A549 treated with GW870086 at 1 μM for 4 hours (cell line): Measurements from ENCODE around the gene LMBR1L. TPM values are rescaled to one million over a fixed set of nuclear protein-coding genes. Genes with fewer than 3 reads are reported as not detected.

Source experiments
- total RNA-seq: library from RNA; stranded (reverse); fragments of 200-300 nt; extraction: Qiagen RNA extraction; gene quantifications from 5 replicates; pipeline ENCODE4 v1.2.3, GENCODE V29; 2022; ENCODE audit warnings: low read depth

Gene LMBR1L, protein sequence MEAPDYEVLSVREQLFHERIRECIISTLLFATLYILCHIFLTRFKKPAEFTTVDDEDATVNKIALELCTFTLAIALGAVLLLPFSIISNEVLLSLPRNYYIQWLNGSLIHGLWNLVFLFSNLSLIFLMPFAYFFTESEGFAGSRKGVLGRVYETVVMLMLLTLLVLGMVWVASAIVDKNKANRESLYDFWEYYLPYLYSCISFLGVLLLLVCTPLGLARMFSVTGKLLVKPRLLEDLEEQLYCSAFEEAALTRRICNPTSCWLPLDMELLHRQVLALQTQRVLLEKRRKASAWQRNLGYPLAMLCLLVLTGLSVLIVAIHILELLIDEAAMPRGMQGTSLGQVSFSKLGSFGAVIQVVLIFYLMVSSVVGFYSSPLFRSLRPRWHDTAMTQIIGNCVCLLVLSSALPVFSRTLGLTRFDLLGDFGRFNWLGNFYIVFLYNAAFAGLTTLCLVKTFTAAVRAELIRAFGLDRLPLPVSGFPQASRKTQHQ
- total RNA-seq: 11.9 to 19.3 TPM (median 15.0 TPM) in 5 replicates

DNA sequence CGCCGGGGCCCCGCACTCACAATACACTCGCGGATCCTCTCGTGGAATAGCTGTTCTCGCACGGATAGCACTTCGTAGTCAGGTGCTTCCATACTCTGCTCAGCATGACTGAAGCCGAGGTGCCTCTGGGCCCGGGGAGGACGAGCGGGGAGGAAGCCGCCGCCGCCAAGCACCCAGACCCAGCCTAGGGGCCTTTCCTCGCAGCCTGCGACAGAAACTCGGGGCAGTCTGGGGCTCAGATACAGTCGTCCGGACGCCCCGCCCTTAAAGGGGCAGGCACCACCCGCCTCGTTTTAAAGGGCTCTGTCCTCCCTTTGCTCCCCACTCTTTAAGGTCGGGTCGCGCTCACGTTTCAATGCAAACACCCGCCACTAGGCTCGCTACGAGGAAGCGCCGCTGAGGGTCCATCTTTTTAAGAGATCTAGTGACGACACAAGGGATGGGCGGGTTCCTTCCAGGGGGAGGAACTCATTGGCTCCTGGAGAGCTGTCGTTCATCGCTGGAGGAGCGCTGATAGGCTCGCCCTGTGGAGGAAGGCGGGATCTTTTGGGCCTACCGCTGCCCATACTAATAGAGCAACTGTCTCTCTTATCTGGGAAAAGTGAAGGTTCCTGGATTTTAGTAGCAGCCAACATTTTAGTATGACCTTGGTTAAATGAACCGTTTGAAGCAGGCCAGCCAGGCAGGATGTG, at the start of gene LMBR1L:
Gene LMBR1L (minus strand): TSS at position 384 of the 692 bp plus-strand sequence. CDS start 292 bp downstream, at position 92.

GRCh38 chr12:49131051-49131893, 20.6 kb upstream of the LMBR1L start, which contains the start of gene TUBA1B:
TUBA1B (minus strand) TSS chr12:49131395; CDS start chr12:49131300, 95 bp downstream.

DNA sequence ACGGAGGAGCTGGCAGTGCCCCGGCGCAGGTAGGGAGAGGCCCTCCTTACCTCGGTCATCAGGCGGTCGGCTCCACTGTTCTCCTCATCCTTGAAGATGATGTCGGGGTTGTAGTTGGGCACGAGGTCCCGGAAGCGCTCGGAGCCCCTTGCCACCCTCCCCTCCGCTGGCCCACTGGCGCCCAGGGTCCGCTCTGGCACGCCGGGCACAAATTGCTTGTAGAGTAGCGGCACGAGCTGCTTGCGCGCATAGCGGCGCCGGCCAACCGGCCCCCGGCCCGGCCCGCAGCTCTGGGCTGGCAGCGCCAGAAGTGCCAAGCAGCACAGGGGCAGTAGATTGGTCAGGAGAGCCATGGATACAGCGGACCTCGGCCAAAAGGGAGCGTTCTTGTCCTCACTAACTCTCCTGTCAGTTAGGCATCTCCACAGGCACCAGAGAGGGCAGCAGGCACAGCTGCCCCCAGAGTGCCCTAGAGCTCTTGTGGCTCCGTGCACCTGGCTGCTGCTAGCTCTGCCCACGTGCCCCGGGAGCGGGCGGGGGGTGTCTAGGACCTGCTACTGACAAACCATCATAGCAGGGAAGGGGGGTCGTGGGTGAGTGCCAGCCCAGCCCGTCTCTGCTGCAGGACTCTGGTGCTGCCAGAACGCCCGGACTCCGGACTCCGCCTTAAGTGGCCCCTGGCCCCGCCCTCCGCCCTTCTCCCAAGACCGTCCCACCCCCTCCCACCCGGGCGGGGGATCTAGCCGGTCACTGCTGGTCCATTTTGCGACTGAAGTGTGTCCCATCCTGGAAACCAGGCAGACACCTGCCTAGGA, 16.3 kb downstream of the LMBR1L start, which contains the start of gene DHH:
Gene DHH (minus strand): TSS at position 642 of the 815 bp plus-strand sequence. CDS start 289 bp downstream, at position 353.

DNA sequence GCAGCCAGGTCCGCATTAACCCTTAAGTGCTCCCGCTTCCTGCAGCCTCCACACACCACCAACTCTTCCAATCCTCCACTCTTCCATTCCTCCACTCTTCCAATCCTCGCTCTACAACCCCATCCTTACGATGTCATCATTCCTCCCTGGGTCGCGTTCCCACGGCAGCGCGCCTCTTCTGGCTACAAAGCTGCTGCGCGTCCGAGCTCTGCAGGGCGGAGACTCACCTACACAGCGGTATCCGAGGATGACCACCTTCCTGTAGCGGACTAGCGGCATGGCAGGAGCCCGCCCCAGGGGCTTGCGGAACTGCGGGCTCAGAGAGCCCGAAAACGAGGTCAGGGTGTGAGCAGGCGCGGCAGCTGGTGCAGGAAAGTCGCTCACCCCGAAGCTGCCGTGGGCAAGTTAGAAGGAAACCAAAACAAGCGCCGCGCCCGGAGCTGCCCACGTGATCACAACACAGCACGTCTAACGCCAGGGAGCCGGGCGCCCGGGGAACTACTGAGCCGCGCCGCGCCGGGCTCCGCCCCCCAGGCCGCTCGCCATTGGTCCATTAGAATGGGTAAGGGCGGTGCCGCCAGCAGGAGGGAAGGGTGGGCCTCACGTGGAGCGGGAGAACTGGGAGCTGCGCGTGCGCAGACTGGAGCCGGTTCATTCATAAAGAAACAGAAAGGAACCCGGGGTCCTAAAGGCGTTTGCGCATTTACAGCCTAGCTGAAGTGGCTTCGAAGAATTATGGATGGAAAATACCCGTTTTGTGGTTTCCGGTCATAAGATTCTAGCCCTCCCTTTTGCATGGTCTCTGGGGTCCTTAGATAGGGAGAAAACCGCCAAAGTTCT, 40.9 kb downstream of the LMBR1L start, which contains the start of gene RHEBL1:
Gene RHEBL1 (minus strand): TSS at position 473 of the 840 bp plus-strand sequence. CDS start 194 bp downstream, at position 279.

GRCh38 chr12:49060237-49061156, 50.1 kb downstream of the LMBR1L start, which contains the start of gene KMT2D:
KMT2D (minus strand) TSS chr12:49060794; CDS start chr12:49055324, 5,470 bp downstream.

Other genes starting within 250 kb of the LMBR1L start
- gene RND1, start 245.0 kb downstream of the LMBR1L start, total RNA-seq: 4.3 to 9.8 TPM (median 8.0 TPM) in 5 replicates
- gene FKBP11, start 185.4 kb downstream of the LMBR1L start, total RNA-seq: 49.5 to 64.1 TPM (median 58.9 TPM) in 5 replicates
- 103 to 164 TPM (median 149 TPM) in 5 replicates for gene ARF3, start 153.4 kb downstream of the LMBR1L start, total RNA-seq
- 1.5 to 2.5 TPM (median 2.1 TPM) in 5 replicates for gene WNT10B, start 139.1 kb downstream of the LMBR1L start, total RNA-seq
- 0.24 TPM in 1 of 5 replicates, not detected in the others for gene WNT1, start 132.5 kb downstream of the LMBR1L start, total RNA-seq
- 0.48 to 0.78 TPM (median 0.74 TPM) in 5 replicates for gene DDN, start 111.5 kb downstream of the LMBR1L start, total RNA-seq
- 38.1 to 44.3 TPM (median 40.4 TPM) in 5 replicates for gene PRKAG1, start 92.1 kb downstream of the LMBR1L start, total RNA-seq
- 29.9 to 39.0 TPM (median 36.8 TPM) in 5 replicates for gene KMT2D, start 50.1 kb downstream of the LMBR1L start, total RNA-seq
- 3.4 to 4.9 TPM (median 4.2 TPM) in 5 replicates for gene RHEBL1, start 40.9 kb downstream of the LMBR1L start, total RNA-seq
- gene DHH, start 16.0 kb downstream of the LMBR1L start, total RNA-seq: 0.03 TPM in 1 of 5 replicates, not detected in the others
- 2,278 to 2,452 TPM (median 2,334 TPM) in 5 replicates for gene TUBA1B, start 20.5 kb upstream of the LMBR1L start, total RNA-seq
- 177 to 211 TPM (median 198 TPM) in 5 replicates for gene TUBA1A, start 78.2 kb upstream of the LMBR1L start, total RNA-seq
- 1,619 to 2,061 TPM (median 1,698 TPM) in 5 replicates for gene TUBA1C, start 154.2 kb upstream of the LMBR1L start, total RNA-seq
- gene PRPH, start 184.3 kb upstream of the LMBR1L start, total RNA-seq: 1.6 to 2.1 TPM (median 2.0 TPM) in 5 replicates
- gene TROAP, start 212.4 kb upstream of the LMBR1L start, total RNA-seq: 79.5 to 98.3 TPM (median 86.0 TPM) in 5 replicates
- gene C1QL4, start 226.3 kb upstream of the LMBR1L start, total RNA-seq: 4.9 to 6.2 TPM (median 5.7 TPM) in 5 replicates
- 18.4 to 21.5 TPM (median 20.7 TPM) in 5 replicates for gene DNAJC22, start 236.0 kb upstream of the LMBR1L start, total RNA-seq